Activated CD4-positive, alpha-beta T cell treated with anti-CD3 and anti-CD28 coated beads for 1 hour (primary cell): ENCODE data around the gene BTBD2.

Experiments used
- DNase-seq: peaks from one replicate; pipeline ENCODE4 v3.0.0-alpha.2; 2020

BTBD2 gene

GRCh38 chr19:1981253-1981652 is 34.3 kb downstream of the BTBD2 start:
- no peak for DNase-seq

- no peak for DNase-seq
Observed at GRCh38 chr19:1980809-1981181, 34.7 kb downstream of the BTBD2 start.

DNA sequence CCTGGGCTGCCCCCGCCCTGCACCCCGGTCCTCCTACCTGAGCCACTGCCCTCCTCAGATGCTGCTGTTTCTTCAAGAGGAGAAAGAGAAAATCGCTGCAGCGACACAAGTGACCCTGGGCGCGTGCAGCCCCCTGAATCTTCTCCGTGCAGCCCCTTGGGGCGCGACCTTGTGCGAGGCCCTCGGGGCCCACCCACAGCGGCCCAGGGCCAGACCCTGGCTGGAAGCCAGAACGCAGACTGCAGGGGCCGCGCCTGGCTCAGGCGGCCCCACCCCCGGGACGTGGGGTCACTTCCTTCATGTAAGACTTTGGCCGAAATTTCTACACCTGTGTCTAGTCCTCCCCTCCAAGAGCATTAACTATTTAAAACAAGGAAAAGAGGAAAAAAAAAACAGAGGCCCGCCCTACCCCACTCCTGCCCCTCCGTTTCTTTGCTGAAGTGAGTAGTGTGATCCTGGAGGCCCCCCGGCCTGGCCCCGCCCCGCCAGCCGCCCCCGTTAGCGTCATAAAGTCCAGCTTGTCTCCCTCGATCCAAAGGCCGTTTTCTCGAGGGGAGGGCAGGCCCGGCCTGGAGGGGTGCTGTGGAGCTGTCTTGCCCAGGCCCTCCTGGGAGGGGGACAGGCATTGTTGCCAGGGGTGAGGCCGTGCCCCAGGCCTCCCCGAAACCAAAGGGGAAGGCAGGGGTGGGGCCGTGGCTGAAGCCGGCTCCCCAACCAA is 35.3 kb downstream of the BTBD2 start:
- no peak for DNase-seq

- DNase-seq, result no peak
Observed at GRCh38 chr19:1979642-1980041, 35.9 kb downstream of the BTBD2 start.

DNA sequence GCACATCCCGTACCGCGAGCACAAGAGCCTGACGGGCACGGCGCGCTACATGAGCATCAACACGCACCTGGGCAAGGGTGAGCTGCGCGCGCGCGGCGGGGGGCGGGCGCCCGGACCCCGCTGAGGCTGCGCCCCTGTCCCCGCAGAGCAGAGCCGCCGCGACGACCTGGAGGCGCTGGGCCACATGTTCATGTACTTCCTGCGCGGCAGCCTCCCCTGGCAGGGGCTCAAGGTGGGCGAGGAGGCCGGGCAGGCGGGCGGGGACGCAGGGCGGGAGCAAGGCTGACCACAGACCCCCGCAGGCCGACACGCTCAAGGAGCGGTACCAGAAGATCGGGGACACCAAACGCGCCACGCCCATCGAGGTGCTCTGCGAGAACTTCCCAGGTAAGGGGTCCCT is 36.5 kb downstream of the BTBD2 start:
- no peak for DNase-seq

GRCh38 chr19:1978346-1978894 is 37.1 kb downstream of the BTBD2 start:
- DNase-seq, result no peak

- no peak for DNase-seq
Observed at GRCh38 chr19:1977120-1977519, 38.4 kb downstream of the BTBD2 start.

DNA sequence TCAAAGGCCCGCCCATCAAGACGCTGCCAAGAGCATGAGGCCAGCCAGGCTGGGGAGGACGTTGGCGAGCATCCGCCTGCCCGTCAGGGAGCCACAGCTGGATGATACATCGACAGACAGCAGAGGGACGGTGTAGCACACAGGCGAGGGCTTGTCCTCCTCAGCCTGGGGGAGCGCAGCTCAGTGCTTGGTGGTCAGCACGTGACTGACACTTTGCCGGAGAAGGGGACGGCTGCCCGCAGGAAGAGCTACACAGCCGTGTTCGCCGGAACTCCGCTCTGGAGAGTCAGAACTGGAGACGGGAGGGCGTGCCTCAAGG is 40.4 kb downstream of the BTBD2 start:
- DNase-seq, result no peak

GRCh38 chr19:1974381-1975161 is 40.9 kb downstream of the BTBD2 start:
- DNase-seq, result no peak

DNA sequence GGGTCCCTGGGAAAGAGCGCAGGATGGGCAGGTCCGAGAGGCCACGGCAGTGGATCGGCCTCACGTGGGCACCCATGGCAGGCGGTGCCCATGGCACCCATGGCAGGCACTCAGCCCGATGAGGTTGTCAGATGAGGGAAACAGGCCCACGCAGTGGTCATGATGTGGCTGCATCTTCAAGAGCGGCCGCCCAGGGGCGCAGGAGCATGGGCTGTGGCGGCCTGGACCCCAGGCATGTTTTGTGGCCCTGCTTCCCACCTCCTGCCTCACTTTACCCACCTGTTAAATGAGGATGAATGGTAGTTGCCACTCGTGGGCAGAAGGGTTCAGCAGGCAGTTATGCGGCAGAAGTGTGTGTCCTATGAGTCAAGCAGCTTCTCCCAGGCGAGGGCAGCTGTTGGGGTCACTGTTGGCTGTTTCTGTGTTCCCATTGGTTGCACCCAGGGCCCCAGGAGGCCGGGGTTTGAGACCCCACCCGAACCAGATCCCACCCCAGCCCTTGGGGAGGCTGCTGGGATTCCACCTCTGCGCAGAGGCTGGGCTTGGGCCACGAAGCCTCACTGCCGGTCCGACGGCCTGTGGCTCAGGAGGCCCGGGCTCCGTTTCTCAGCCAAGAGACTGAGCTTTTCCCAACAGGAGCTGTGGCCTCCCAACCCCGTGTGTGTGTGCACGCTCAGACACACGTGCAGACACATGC is 44.6 kb downstream of the BTBD2 start:
- no peak for DNase-seq

- no peak for DNase-seq
Observed at GRCh38 chr19:1970003-1970805, 45.3 kb downstream of the BTBD2 start.

- DNase-seq, result no peak
Observed at GRCh38 chr19:1969176-1970002, 46.1 kb downstream of the BTBD2 start.

DNA sequence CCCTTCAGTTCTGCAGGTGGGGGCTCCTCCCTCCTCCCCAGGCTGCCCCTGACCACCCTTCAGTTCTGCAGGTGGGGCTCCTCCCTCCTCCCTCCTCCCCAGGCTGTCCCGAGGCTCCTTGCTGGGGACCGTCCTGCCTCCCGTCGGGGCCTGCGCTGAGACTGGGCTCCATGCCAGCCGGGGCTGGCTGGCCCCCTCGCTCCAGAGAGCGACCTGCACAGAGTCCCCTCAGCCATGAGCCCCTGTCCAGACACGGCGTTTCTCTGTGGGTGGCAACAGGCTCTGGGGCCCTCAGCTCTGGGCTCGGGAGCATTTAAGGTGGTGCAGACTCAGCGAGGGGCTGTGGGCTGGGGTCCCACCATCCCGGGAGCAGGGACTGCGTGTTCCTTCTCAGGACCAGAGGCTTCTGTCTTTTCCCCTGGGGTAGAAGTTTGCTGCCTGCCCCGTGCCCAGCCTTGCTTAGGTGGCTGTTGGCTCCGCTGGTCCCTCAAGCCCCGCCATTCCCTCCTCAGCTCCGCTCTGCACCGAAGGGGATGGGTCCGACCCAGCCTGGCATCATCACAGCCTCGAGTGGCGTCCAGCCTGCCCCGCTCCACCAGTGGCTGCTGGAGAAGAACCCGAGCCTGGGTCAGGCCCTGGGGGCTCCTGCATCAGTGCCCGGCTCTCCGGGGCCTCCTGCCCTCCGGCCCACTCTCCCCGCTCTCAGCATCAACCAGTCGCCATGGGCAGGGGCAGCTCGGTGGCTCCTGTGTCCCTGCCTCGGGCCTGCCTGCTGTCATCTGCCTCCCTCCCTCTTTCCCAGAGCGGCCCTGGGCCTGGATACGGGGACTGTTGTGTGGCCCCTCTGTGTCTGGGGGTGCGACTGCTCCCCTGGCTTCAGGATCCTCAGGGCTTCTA is 47.0 kb downstream of the BTBD2 start:
- DNase-seq, result no peak

DNA sequence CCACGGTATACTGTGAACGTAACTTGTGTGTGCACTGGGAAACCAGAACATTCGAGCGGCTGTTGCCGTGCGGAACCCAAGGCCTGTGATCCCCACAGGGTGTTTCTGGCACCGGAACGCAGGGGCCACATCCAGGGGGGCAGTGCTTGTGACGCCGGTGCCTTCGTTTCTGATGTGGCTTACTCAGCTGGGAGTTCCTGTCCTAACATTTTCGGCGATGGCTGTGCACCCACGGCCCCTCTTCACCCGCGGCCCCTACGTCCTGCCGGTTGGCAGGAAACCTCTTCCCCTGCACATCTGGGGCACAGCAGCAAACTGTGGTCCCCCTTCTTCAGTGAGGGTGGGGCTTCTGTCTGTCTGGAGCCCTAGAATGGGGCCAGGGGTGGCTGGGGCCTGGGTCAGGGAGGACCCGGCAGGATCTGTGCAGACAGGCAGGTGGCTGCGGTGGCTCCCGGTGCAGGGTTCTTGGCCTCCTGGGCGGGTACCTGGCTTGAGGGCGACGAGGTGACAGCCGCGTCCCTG is 48.4 kb downstream of the BTBD2 start:
- no peak for DNase-seq

GRCh38 chr19:1962674-1963073 is 52.8 kb downstream of the BTBD2 start:
- no peak for DNase-seq

DNA sequence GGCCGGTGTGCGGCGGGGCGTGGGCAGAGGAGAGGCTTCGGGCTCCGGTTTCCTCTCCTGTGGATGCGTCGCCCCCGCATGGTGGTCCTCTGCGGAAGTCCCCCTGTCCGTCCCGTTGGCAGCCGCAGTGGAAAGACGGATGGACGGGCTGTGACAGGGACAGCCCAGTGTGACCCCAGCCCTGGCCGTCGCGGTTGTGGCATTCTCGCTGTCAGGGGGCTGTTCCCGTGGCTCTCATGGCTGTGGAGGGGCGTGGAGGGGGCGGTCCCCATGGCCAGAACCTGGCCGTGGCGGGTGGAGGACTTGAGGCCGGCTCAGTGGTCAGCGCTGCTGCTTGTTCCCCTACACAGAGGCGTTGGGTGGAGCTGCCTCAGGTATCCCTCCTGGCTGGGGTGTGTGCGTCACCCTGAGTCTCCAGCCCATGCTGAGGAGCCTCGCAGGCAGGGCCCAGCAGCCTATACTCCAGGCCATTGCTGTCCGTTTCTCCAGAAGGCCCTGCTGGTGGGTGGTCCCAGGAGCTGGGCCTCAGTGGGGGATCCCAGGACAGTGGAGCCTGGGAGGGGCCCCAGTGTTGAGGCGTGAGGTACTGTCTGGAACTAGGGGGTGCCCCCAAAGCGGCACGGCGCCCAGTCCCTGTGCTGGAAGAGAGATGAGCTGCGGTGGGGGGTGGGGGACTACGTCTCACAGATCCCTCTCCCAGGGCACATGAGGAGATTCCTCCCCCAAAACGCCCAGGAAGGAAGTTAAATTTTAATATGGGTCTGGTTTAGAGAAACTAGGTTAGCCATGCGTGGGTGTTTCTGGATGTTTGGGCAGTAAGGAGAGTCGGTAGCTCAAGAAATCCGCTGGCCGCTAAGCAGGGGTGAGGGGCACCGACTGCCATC is 54.3 kb downstream of the BTBD2 start:
- DNase-seq, result no peak

DNA sequence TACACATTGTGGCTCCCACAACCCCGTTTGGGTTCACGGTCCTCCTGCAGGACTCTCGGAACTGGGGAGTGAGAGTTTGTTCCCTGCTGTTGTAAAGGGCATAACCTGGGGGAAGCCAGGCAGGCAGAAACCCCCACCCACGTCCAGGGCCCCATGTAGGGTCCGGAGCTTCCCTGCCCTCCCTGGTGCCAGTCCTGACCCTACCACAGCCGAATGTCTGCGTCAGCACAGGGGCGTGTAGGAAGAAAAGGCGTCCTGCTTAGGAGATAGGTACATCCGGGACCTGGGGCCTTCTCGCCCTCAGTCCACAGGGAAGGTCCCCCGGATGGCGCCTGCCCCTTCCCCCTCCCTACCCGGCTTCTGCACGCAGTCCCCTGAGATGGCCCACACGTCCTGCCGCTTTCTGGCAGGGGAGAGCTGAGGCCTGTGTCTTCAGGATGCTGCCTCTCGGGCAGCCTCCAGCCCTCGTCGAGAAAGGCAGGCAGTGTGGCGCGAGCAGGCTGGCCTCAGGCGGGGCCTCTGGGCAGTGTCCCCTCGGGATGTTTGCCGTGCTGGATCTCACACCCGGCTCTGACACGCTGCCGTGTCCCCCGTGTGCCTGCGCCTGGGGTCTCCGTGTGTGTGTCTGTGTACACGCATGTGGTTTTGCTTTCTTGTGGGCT is 55.5 kb downstream of the BTBD2 start:
- no peak for DNase-seq

DNA sequence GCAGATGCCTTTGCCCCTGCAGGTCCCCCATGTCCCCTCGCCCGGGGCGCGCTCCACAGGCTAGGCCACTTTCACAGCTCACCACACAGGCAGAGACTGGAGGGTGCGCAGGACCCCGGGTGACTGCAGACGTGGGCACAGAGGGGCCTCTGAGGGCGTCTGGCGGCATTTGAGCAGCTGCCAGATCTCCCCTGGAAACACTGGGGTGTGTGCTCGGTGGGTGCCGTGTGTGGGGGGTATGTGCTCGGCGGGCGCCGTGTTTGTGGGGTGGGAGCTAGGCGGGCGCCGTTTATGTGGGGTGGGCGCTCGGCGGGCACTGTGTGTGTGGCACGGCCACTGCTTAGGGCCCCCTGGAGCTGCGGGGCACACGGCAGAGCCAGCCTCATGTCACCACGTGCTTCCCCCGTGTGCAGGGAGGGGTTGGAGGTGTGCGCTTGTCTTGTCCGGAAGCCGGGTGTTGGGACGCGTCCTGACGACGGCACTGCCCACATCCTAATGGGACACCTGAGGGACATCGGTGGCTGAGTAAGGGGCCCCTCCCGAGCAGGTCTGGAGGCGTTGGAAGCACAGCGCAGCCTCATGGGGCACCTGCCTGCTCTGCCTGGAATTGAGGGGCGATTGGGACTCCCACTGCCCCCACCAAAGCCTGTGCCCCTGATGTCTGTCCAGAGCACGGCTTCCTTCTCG is 57.8 kb downstream of the BTBD2 start:
- DNase-seq, result no peak
